Measurements from ENCODE around the gene IL17RB. TPM values are rescaled to one million over a fixed set of nuclear protein-coding genes. Genes with fewer than 3 reads are reported as not detected.

The IL17RB gene
- total and polyA plus RNA-seq, 11 donors, result 0.09 to 1.5 (median 0.61) TPM; not detected in 1

GRCh38 chr3:53820084-53820483 is 26.3 kb upstream of the IL17RB start:
- DNase-seq (no peak), ATAC-seq (no peak)
- Histone ChIP-seq H3K27ac (no peak overlapping the region), H3K4me3 (no peak overlapping the region), H3K27me3 (no peaks in the 10 kb centered on the region), H3K36me3 (no peaks in the 10 kb centered on the region), H3K9me3 (no peaks in the 10 kb centered on the region), H3K4me1 (no peaks in the 10 kb centered on the region)
- WGBS, 4 donors, result 89 to 93% (median 92%) methylated on average over 4 to 5 of the region's 5 CpGs
- intact Hi-C loops (cut with DNase I), result no loop called here
- TF ChIP-seq POLR2A (IDR thresholded peaks at IDR 0.05), result no peak
- TF ChIP-seq, protein P1, sequence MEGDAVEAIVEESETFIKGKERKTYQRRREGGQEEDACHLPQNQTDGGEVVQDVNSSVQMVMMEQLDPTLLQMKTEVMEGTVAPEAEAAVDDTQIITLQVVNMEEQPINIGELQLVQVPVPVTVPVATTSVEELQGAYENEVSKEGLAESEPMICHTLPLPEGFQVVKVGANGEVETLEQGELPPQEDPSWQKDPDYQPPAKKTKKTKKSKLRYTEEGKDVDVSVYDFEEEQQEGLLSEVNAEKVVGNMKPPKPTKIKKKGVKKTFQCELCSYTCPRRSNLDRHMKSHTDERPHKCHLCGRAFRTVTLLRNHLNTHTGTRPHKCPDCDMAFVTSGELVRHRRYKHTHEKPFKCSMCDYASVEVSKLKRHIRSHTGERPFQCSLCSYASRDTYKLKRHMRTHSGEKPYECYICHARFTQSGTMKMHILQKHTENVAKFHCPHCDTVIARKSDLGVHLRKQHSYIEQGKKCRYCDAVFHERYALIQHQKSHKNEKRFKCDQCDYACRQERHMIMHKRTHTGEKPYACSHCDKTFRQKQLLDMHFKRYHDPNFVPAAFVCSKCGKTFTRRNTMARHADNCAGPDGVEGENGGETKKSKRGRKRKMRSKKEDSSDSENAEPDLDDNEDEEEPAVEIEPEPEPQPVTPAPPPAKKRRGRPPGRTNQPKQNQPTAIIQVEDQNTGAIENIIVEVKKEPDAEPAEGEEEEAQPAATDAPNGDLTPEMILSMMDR (IDR thresholded peaks at IDR 0.05), result no peak

DNA sequence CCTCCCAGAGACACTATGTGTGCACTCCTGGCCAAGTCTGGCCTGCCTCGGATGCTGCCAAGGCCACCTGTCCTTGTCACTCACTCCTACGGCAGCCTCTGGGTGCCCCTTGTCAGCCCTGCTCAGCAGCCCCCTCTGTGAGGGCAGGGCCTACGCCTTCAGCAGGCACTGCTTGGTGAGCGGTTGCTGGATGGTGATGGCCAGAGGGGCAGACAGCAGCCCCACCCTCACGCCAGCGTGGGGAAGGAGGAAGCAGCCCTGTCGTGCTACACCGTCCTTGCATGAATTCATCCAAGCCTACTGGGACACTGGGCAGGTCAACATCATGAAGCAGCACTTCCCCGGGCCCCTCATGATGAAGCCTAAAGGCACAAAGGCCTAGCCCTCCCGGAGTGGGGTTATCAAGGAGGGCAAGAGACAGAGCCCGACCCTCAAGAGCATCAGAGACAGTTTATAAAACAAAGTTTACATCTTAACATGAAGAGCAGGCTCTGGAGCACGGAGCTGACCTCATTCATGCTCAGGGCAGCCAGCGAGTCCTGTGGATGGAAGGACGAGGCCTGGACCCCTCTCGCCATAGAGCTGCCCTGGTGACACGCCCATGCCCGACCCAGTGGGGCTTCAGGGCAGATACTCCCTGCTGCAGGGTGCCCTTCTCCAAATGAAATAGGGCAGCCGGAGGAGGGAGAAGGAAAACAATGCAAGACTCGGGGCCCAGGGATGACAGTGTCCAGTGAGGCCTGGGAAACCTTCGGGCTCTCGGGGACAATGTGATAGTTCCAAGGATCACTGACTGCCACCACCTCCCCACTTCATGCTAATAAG is 25.4 kb upstream of the IL17RB start:
- WGBS, 4 donors, result 76 to 85% (median 78%) methylated on average over 16 to 21 of the region's 21 CpGs
- intact Hi-C loops (cut with DNase I), result no loop called here
- Histone ChIP-seq H3K27me3 (no peaks in the 10 kb centered on the region), H3K4me1 (no peaks in the 10 kb centered on the region), H3K9me3 (no peaks in the 10 kb centered on the region), H3K27ac (no peak overlapping the region), H3K4me3 (no peak overlapping the region), H3K36me3 (no peaks in the 10 kb centered on the region)
- TF ChIP-seq, protein P1 (IDR thresholded peaks at IDR 0.05), result no peak
- TF ChIP-seq POLR2A (IDR thresholded peaks at IDR 0.05), result no peak
- DNase-seq, result no peak
- ATAC-seq, result no peak

GRCh38 chr3:53821631-53822121 is 24.7 kb upstream of the IL17RB start:
- WGBS, 4 donors, result 52 to 60% (median 58%) methylated on average over 4 to 5 of the region's 5 CpGs
- Histone ChIP-seq H3K27ac (no peak overlapping the region), H3K4me3 (no peak overlapping the region), H3K9me3 (no peaks in the 10 kb centered on the region), H3K36me3 (no peaks in the 10 kb centered on the region), H3K27me3 (no peaks in the 10 kb centered on the region), H3K4me1 (no peaks in the 10 kb centered on the region)
- DNase-seq (peak in 1 of 5 donors; percentile 51), ATAC-seq (peak in 3 of 4 donors; percentile 32 to 69 (median 47))
- intact Hi-C loops (cut with DNase I), result loop anchor here in 1 of 10 donors (1.0 kb wide), 1 partner anchor 32 kb away; no protein-coding TSS in a partner anchor
- TF ChIP-seq POLR2A (IDR thresholded peaks at IDR 0.05), result no peak
- TF ChIP-seq, protein P1 (IDR thresholded peaks at IDR 0.05), result no peak

DNA sequence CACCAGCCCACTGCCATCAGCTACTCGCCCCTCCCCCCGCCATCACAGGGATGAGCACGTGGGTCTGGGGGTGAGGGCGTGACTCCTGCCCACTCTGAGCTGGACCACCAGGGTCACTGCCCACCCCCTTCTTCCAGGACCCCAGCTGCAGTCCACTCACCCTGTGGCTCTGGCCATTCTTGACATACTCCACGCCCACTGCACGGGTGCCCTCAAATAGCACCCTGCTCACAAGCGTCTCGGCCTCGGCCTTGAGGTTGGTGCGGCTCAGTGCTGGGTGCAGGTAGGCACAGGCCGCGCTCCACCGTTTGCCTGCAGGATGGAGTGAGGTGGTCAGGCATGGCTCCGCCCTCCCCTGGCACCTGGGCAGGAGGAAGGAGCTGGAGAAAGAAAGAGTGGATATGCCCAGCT is 24.0 kb upstream of the IL17RB start:
- TF ChIP-seq POLR2A (IDR thresholded peaks at IDR 0.05), result no peak
- TF ChIP-seq, protein P1 (IDR thresholded peaks at IDR 0.05), result no peak
- intact Hi-C loops (cut with DNase I), result loop anchor here in 1 of 10 donors (1.0 kb wide), 1 partner anchor 31 kb away; no protein-coding TSS in a partner anchor
- Histone ChIP-seq H3K27me3 (no peaks in the 10 kb centered on the region), H3K4me3 (no peak overlapping the region), H3K9me3 (no peaks in the 10 kb centered on the region), H3K36me3 (no peaks in the 10 kb centered on the region), H3K27ac (no peak overlapping the region), H3K4me1 (no peaks in the 10 kb centered on the region)
- no peak for DNase-seq
- ATAC-seq, result no peak
- WGBS, 4 donors, result 84 to 93% (median 89%) methylated on average over 14 of the region's 14 CpGs
